ENCODE data around the gene RXRB.

- TF ChIP-seq SMC3 (IDR thresholded peaks at IDR 0.05) (no peak), ELK1 (IDR thresholded peaks at IDR 0.05; ENCODE audit: low read depth, low read length) (no peak), RAD21 (conservative IDR thresholded peaks at IDR 0.05 in 1 of 2, IDR thresholded peaks at IDR 0.05 in 1 of 2) (no peak), USF2 (IDR thresholded peaks at IDR 0.05) (no peak), CTCF (IDR thresholded peaks at IDR 0.05) (no peak), JUN (IDR thresholded peaks at IDR 0.05) (no peak), PBX3 (IDR thresholded peaks at IDR 0.05) (no peak), RCOR1 (IDR thresholded peaks at IDR 0.05; ENCODE audit: low read depth, low read length) (no peak)
Observed at GRCh38 chr6:33173535-33174180, 26.8 kb downstream of the RXRB start.

Measured in A549 (cell line).